ENCODE data around the gene CATSPERE. TPM values are rescaled to one million over a fixed set of nuclear protein-coding genes. Genes with fewer than 3 reads are reported as not detected.
A peak's percentile ranks its signal among the peaks of the same experiment; 100 is the strongest.

The CATSPERE gene
- total and polyA plus RNA-seq, 9 of the 15 experiments (the other 6 are each of a cell fraction or from before 2014, with no cell fraction given) = 0.06 to 0.16 (median 0.09) TPM; not detected in 3

DNA sequence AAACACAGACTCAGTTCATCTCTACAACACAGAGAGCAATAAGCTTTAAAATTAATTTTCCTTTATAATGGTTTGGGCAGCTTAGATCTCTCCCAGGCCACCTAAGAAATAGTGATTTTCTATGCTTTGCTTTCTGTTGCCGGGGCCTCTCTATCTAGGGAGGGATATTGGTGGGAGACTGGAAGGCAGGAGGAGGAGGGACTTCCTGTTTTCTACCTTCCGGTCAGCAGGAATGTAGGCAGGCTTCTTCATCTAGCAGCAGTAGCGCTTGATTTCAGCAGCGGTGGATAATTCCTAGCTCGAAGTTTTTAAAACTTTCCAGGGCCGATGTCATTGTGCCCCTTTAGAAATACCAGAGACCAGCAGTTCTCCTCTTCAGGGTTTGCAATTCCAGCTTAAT lies 186.7 kb downstream of the CATSPERE start:
- Histone ChIP-seq H3K9me3 (replicated peaks; ENCODE audit: control insufficient read depth, insufficient read depth, low read depth, low read length) (no peaks in the 10 kb centered on the region), H3K79me2 (ENCODE audit: control insufficient read depth, insufficient read depth, low read length) (no peaks in the 10 kb centered on the region), H3K9me1 (ENCODE audit: control insufficient read depth, insufficient read depth, low read length) (no peaks in the 10 kb centered on the region), H3K4me2 (ENCODE audit: insufficient read depth, low read length) (no peak overlapping the region), H3K4me1 (replicated peaks in 1 of 2; ENCODE audit: control insufficient read depth in 2 of 2, insufficient read depth in 2 of 2, low read length in 2 of 2) (peaks cover 0 to 6% of the 10 kb centered on the region in 2 experiments; a peak in 3 of 5 replicates), H3K9ac (ENCODE audit: insufficient read depth in 1 of 2, low read depth in 2 of 2, low read length in 2 of 2) (no peak overlapping the region), H3K36me3 (ENCODE audit: control insufficient read depth, insufficient read depth, low read length) (no peaks in the 10 kb centered on the region), H3K27ac (ENCODE audit: extremely low read depth, low read depth, low read length) (no peak overlapping the region), H4K20me1 (replicated peaks; ENCODE audit: control insufficient read depth, insufficient read depth, low read length) (no peaks in the 10 kb centered on the region), H3K27me3 (ENCODE audit: control insufficient read depth in 2 of 2, insufficient read depth in 2 of 2, low read length in 2 of 2) (peaks cover 16 to 27% of the 10 kb centered on the region in 2 experiments), H2AFZ (ENCODE audit: low read depth, low read length) (peak overlapping the region; percentile 53; the same call in 1 of the 2 replicates), H3K4me3 (no peak overlapping the region)
- ChIA-PET CTCF (ENCODE audit: low intra/inter-chr PET ratio) (no interaction called here), POLR2A (interaction anchor here (0.9 to 1.7 kb wide), 3 partner anchors 10 to 25 kb away, joined by 4 to 5 read pairs (median 4); no protein-coding TSS in a partner anchor)
- WGBS (ENCODE audit: insufficient coverage, low coverage, missing lambda C conversion rate) = 24% methylated on average over 6 of the region's 6 CpGs
- intact Hi-C loops (cut with micrococcal nuclease) (no loop called here), in situ Hi-C loops (cut with MboI) (no loop called here)
- ATAC-seq (no peak), FAIRE-seq (no peak), DNase-seq (ENCODE audit: extremely low read depth in 1 of 4, low spot score in 3 of 4) (no peak)
- BruUV-seq (replicated peaks) = no TSS peak
- TF ChIP-seq, protein P1, sequence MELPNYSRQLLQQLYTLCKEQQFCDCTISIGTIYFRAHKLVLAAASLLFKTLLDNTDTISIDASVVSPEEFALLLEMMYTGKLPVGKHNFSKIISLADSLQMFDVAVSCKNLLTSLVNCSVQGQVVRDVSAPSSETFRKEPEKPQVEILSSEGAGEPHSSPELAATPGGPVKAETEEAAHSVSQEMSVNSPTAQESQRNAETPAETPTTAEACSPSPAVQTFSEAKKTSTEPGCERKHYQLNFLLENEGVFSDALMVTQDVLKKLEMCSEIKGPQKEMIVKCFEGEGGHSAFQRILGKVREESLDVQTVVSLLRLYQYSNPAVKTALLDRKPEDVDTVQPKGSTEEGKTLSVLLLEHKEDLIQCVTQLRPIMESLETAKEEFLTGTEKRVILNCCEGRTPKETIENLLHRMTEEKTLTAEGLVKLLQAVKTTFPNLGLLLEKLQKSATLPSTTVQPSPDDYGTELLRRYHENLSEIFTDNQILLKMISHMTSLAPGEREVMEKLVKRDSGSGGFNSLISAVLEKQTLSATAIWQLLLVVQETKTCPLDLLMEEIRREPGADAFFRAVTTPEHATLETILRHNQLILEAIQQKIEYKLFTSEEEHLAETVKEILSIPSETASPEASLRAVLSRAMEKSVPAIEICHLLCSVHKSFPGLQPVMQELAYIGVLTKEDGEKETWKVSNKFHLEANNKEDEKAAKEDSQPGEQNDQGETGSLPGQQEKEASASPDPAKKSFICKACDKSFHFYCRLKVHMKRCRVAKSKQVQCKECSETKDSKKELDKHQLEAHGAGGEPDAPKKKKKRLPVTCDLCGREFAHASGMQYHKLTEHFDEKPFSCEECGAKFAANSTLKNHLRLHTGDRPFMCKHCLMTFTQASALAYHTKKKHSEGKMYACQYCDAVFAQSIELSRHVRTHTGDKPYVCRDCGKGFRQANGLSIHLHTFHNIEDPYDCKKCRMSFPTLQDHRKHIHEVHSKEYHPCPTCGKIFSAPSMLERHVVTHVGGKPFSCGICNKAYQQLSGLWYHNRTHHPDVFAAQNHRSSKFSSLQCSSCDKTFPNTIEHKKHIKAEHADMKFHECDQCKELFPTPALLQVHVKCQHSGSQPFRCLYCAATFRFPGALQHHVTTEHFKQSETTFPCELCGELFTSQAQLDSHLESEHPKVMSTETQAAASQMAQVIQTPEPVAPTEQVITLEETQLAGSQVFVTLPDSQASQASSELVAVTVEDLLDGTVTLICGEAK (IDR thresholded peaks at IDR 0.05) = peak; percentile 69
- TF ChIP-seq, protein P1 (CRISPR knock-in tag; IDR thresholded peaks at IDR 0.05) = no peak
- TF ChIP-seq ELF4 (CRISPR knock-in tag; IDR thresholded peaks at IDR 0.05) (no peak), ZNF76 (CRISPR knock-in tag; IDR thresholded peaks at IDR 0.05; ENCODE audit: borderline replicate concordance) (no peak), ETV1 (tag; conservative IDR thresholded peaks at IDR 0.05; ENCODE audit: low read depth) (no peak), TSC22D4 (tag; IDR thresholded peaks at IDR 0.05) (no peak), ETV5 (CRISPR knock-in tag; IDR thresholded peaks at IDR 0.05; ENCODE audit: low read depth) (no peak), HOXB6 (CRISPR knock-in tag; IDR thresholded peaks at IDR 0.05; ENCODE audit: borderline replicate concordance) (no peak), EHMT2 (IDR thresholded peaks at IDR 0.05) (0 out of 2 replicates have a peak, but pooled peaks have one; percentile 20)
- TF ChIP-seq, protein P2, sequence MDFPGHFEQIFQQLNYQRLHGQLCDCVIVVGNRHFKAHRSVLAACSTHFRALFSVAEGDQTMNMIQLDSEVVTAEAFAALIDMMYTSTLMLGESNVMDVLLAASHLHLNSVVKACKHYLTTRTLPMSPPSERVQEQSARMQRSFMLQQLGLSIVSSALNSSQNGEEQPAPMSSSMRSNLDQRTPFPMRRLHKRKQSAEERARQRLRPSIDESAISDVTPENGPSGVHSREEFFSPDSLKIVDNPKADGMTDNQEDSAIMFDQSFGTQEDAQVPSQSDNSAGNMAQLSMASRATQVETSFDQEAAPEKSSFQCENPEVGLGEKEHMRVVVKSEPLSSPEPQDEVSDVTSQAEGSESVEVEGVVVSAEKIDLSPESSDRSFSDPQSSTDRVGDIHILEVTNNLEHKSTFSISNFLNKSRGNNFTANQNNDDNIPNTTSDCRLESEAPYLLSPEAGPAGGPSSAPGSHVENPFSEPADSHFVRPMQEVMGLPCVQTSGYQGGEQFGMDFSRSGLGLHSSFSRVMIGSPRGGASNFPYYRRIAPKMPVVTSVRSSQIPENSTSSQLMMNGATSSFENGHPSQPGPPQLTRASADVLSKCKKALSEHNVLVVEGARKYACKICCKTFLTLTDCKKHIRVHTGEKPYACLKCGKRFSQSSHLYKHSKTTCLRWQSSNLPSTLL (IDR thresholded peaks at IDR 0.05) = no peak
- TF ChIP-seq, protein P3, sequence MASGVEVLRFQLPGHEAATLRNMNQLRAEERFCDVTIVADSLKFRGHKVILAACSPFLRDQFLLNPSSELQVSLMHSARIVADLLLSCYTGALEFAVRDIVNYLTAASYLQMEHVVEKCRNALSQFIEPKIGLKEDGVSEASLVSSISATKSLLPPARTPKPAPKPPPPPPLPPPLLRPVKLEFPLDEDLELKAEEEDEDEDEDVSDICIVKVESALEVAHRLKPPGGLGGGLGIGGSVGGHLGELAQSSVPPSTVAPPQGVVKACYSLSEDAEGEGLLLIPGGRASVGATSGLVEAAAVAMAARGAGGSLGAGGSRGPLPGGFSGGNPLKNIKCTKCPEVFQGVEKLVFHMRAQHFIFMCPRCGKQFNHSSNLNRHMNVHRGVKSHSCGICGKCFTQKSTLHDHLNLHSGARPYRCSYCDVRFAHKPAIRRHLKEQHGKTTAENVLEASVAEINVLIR (CRISPR knock-in tag; IDR thresholded peaks at IDR 0.05) = no peak
